8988T (cell line): Measurements from ENCODE around the gene HSD17B2.
"Not testable (repeated sequence)": the region's sequence is repeated elsewhere in the genome, so short reads cannot be mapped to it uniquely, and the experiment has no call there.

Experiments used
- DNase-seq: peaks from one replicate; pipeline ENCODE4 v3.0.0; 2011

HSD17B2 gene

GRCh38 chr16:82083710-82084353 lies 48.8 kb downstream of the HSD17B2 start:
- DNase-seq: no peak

DNA sequence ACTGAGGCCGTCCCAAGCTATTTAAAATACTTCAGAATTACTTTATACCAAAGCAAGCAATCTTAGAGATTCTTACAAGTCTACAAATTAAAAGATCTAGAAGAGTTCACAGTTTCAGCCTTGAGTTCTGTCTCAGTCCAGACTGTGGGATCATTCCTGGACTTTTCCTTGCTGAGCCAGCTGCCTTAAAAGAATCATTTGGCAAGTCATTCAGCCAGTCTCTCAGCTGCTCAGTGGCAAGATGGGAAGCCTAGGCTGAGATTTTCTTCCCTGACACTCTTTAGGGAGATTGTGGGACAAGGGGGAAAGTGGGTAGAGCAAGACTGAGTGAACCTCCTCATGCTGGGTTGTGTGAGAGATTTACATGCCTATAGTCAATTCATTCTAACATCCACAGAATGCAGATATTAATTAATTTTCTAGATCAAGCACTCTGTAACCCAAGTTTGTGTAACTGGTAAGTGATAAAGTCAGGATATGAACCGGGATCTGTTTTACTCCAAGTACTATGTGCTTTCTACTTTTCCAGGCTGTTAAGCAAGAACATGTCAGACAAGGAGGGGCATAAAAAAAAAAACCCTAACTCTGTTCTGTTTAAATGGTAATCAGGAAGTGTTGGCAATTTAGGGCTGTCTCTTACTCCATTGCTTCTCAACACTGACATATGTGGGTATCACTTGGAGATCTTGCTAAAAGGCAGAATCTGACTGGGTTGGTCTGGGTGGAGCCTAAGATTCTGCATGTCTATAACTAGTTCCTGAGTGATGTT lies 50.1 kb downstream of the HSD17B2 start:
- DNase-seq: no peak

DNA sequence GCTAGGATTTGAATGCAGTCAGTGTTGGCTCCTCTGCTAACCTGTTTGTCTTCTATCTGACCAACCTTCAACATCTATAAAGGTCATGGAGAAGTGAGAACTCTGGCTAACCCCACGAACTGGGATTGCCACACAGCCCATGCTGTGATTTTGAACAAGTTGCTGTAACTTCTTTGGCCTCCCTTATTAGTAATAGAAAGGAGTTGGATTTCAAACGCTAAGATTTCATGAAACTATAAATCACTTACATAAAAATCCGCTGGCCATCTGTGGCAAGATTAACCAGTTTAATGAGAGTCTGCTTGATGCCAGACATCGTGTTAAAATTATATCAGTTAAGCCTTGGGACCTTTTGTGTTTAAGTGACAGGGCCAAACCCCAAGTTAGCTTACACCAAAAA lies 53.4 kb downstream of the HSD17B2 start:
- no peak for DNase-seq

GRCh38 chr16:82091241-82091640 lies 56.2 kb downstream of the HSD17B2 start:
- DNase-seq: no peak

DNA sequence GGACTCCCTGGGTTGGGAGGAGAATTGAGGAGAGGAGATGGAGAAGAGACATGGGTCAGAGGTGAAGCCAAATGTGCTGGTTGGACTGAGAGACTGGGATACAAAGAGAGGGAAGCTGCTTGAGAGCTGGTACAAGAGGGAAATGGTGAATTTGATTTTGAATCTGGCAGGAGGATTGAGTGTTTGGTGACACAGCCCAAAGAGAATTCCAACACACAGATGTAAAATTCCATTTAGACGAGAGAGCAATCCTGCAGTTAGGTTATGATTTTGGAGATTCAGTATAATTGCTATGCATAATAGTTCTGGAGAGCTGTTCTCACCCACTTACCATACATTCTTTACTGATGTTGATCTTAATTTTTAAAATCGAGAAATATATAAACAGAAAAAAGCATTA lies 57.7 kb downstream of the HSD17B2 start:
- DNase-seq: no peak

DNA sequence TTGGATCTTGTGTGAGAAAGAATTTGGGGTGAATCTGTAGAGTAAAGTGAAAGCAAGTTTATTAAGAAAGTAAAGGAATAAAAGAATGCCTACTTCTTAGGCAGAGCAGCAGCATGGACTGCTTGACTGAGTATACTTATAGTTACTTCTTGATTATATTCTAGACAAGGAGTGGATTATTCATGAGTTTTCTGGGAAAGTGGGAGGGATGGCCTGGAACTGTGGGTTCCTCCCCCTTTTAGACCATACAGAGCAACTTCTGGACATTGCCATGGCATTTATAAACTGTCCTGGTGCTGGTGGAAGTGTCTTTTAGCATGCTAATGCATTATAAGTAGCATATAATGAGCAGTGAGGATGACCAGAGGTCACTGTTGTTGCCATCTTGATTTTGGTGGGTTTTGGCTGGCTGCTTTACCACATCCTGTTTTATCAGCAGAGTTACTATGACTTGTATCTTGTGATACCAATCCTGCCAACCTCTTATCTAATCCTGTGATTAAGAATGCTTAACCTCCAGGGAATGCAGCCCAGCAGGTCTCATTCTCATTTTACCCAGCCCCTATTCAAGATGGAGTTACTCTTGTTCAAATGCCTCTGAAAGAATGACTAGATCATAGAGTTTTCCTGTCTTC lies 58.7 kb downstream of the HSD17B2 start:
- DNase-seq: no peak

DNA sequence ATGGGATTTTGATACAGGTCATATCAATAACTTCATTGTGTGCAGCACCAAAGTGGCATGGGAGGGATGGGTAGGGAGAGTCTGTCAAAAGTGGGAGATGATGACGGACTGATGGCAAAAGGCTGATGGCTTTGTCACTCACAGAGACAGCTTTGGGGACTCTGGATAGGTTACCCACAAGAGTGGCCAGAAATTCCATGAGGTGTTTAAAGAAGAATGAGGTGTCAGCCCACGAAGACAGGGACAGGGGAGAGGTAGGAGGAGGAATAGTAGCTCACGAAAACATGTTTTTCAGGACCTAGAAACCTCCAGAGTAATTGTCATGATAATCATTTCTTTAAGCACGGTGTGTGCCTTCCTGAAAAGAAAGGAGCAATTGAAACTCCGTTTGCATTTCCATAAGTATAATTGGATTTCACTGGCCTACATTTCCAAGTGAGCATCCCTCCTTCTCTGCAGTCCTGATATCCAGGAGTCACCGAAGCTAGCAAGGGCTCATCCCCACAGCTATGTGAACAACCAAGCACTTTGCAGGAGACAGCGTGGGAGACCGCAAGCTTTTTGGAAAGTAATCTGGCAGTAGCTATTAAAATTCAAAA lies 60.0 kb downstream of the HSD17B2 start:
- DNase-seq: no peak

GRCh38 chr16:82096641-82097040 lies 61.6 kb downstream of the HSD17B2 start:
- no peak for DNase-seq

GRCh38 chr16:82105107-82105506 lies 70.1 kb downstream of the HSD17B2 start:
- DNase-seq: no peak

- no peak for DNase-seq
Observed at GRCh38 chr16:82108100-82108499, 73.0 kb downstream of the HSD17B2 start.

- DNase-seq: no peak
Observed at GRCh38 chr16:82108774-82109173, 73.7 kb downstream of the HSD17B2 start.

GRCh38 chr16:82109266-82109665 lies 74.2 kb downstream of the HSD17B2 start:
- not testable (repeated sequence) for DNase-seq

DNA sequence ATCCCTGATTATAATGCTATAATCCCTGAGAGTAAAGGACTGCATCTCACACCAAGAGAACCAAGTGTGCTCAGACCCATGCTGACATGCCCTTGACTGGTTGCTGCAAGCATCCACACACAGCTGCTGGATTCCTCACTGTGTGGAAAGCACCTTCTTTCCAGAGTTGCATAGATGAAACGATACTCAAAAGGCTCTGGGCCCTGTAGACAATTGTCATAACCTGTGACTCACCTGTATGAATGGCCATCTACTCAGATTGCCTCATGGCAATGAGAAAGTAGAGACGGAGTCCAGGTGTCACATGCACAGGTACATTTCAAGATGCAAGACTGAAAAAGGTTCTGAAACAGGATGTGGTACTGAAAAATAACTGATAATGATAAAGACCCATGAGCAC lies 76.9 kb downstream of the HSD17B2 start:
- DNase-seq: no peak

GRCh38 chr16:82113741-82114140 lies 78.7 kb downstream of the HSD17B2 start:
- DNase-seq: no peak

GRCh38 chr16:82116535-82116934 lies 81.5 kb downstream of the HSD17B2 start:
- DNase-seq: no peak

DNA sequence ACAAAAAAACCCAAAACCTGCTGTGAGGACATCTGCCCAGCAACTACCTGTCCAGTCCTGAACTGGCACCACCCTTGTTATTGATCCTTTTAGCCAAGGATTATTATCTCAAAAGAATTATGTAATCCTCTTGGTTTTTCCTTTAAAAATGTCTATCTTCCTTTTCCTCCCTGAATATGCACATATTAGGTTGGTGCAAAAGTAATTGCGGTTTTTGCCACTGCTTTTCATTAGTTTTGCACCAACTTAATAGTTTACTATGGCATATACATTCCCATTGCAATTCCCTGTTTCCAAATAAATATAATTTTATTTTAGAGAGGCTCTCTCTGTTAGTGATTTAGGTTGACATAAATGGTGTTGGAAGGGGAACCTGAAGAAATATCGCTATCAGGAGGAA lies 83.7 kb downstream of the HSD17B2 start:
- no peak for DNase-seq

GRCh38 chr16:82119405-82119804 lies 84.4 kb downstream of the HSD17B2 start:
- no peak for DNase-seq

DNA sequence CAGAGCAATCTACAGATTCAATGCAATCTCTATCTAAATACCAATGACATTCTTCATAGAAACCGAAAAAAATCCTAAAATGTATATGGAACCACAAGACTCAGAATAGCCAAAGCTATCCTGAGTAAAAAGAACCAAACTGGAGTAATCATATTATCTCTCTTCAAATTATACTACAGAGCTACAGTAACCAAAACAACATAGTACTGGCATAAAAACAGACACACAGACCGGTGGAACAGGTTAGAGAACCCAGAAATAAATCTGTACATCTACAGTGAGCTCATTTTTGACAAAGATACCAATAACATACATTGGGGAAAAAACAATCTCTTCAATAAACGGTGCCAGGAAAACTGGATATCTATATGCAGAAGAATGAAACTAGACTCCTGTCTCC lies 89.6 kb downstream of the HSD17B2 start:
- DNase-seq: no peak

GRCh38 chr16:82129881-82130280 lies 94.8 kb downstream of the HSD17B2 start:
- no peak for DNase-seq

DNA sequence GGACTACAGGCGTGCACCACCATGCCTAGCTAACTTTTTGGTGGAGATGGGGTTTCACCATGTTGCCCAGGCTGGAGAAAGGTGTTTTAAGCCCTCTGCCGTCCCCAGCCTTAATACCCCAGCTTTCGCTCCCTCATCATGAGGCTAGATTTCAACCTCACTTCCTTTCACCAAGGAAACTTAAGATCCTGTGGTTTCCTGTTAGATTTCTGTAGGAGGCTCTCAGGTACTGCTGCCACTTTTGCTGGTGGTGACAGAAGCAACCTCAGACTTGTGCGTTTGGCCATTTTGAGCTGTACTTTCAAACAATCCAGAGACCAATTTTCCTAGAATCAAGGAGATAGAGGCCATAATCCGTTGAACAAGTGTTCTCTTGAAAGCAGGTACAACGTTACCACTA lies 98.7 kb downstream of the HSD17B2 start:
- DNase-seq: no peak

GRCh38 chr16:82134846-82135245 lies 99.8 kb downstream of the HSD17B2 start:
- no peak for DNase-seq

DNA sequence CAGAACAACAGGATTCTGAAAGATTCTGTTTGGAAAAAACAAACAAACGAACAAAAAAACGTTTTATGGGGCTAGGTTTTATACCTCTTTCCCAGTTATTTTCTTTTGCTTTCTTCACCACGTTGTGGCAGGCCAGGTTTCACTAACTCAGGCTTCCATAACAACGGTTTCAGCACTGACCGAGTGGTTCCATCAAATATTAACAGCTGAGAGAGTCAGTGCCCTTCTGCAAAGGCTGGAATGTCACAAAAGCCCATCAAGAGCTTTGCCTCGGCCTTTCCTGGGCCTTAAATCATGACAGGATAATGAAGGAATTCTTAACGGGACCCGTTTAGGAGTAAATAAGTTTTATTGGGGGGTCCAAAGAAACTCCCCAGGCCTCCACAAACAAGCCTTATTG lies 100.8 kb downstream of the HSD17B2 start:
- no peak for DNase-seq

- no peak for DNase-seq
Observed at GRCh38 chr16:82136956-82137821, 102.1 kb downstream of the HSD17B2 start.
